Esophagus squamous epithelium (tissue), 5 donors: ENCODE measurements around the gene CTH. TPM values are rescaled to one million over a fixed set of nuclear protein-coding genes. Genes with fewer than 3 reads are reported as not detected.

Experiments used
- DNase-seq: peaks from one replicate; lab custom pipeline; 2025; lab: John Stamatoyannopoulos, UW
- H3K27ac ChIP-seq, 4 donors: fragments of 200-600 bp; sonication (generic); one replicate each; pipeline ENCODE4 v1.5.1; 2016 to 2019; ENCODE audit warnings: mild to moderate bottlenecking in 1 of 4
- H3K27me3 ChIP-seq, 4 donors: fragments of 200-600 bp; sonication (generic); 1 replicate in 3 of 4; 2 replicates in 1 of 4; pipeline versions ENCODE4 v1.5.1 to v1.6.0; 2017 to 2021; ENCODE audit warnings: antibody characterized with exemption in 1 of 4
- H3K36me3 ChIP-seq, 3 donors: fragments of 200-600 bp; sonication (generic); one replicate each; pipeline ENCODE4 v1.5.1; 2016 to 2019
- H3K4me1 ChIP-seq, 3 donors: fragments of 200-600 bp; sonication (generic); one replicate each; pipeline ENCODE4 v1.5.1; 2017 to 2019
- H3K4me3 ChIP-seq, 4 donors: fragments of 200-600 bp; sonication (generic); 1 replicate in 3 of 4; 2 replicates in 1 of 4; pipeline ENCODE4 v1.5.1; 2016 to 2019; ENCODE audit warnings: mild to moderate bottlenecking in 2 of 4, moderate library complexity in 1 of 4
- H3K9me3 ChIP-seq, 3 donors: fragments of 200-600 bp; sonication (generic); one replicate each; pipeline ENCODE4 v1.5.1; 2016 to 2019
- CTCF ChIP-seq, 6 experiments: fragments of 450-650 bp in 4 of 6; fragments of 200-600 bp in 2 of 6; sonication (generic) in 2 of 6; IDR thresholded peaks; one replicate each; pipeline ENCODE4 v1.5.1; 2016 to 2019; ENCODE audit warnings: antibody characterized with exemption in 6 of 6, mild to moderate bottlenecking in 4 of 6, moderate library complexity in 4 of 6
- POLR2A ChIP-seq, 4 donors: fragments of 450-650 bp; IDR thresholded peaks; one replicate each; pipeline ENCODE4 v1.6.1; 2017; ENCODE audit warnings: antibody characterized with exemption in 4 of 4, mild to moderate bottlenecking in 4 of 4, moderate library complexity in 3 of 4
- WGBS, 2 donors: methylation state at CpG; one replicate each; pipeline ENCODE4 v1.1.5; 2018; 5-methylcytosine and 5-hydroxymethylcytosine counted together
- intact Hi-C: fragments of 100-400 bp; cut with DNase I; formaldehyde crosslinking; loops from one replicate; pipeline ENCODE4 v1.15.0; 2022
- total RNA-seq, 4 donors: library from RNA; depleted of rRNA; stranded (reverse); fragments of >200 nt; gene quantifications; one replicate each; pipeline ENCODE4 v1.1.0, GENCODE V29; 2016
- donor health status: DM: yes; HTN: yes; CAD: no.

Gene CTH
- total RNA-seq, 4 donors from 2014 or later = 0.41 to 3.2 (median 1.1) TPM

- no peak for DNase-seq
- no peak overlapping the region for H3K4me3 ChIP-seq
- TF ChIP-seq POLR2A (IDR thresholded peaks at IDR 0.05) (no peak), CTCF (IDR thresholded peaks at IDR 0.05) (no peak)
- peaks cover 0 to 10% (median 0%) of the 10 kb centered on the region in 3 donors for H3K4me1 ChIP-seq
- peaks cover 0 to 42% (median 0%) of the 10 kb centered on the region in 3 donors for H3K36me3 ChIP-seq
- H3K9me3 ChIP-seq = no peaks in the 10 kb centered on the region
- WGBS, 2 donors = 67 to 69% methylated on average over 3 of the region's 3 CpGs
- intact Hi-C loops = no loop called here
- H3K27me3 ChIP-seq = no peaks in the 10 kb centered on the region
- H3K27ac ChIP-seq = no peak overlapping the region
Observed at GRCh38 chr1:70431874-70432273, 20.8 kb downstream of the CTH start.

- Histone ChIP-seq H3K27ac (no peak overlapping the region), H3K9me3 (no peaks in the 10 kb centered on the region), H3K4me1 (peaks cover 0 to 8% (median 0%) of the 10 kb centered on the region in 3 donors), H3K4me3 (no peak overlapping the region), H3K36me3 (peaks cover 0 to 42% (median 0%) of the 10 kb centered on the region in 3 donors), H3K27me3 (no peaks in the 10 kb centered on the region)
- intact Hi-C loops = no loop called here
- no peak for TF ChIP-seq POLR2A (IDR thresholded peaks at IDR 0.05)
- TF ChIP-seq CTCF (IDR thresholded peaks at IDR 0.05) = no peak
- WGBS, 2 donors = 88 to 100% methylated on average over 1 of the region's 1 CpG
- no peak for DNase-seq
Observed at GRCh38 chr1:70434253-70434859, 23.3 kb downstream of the CTH start.

GRCh38 chr1:70436622-70437251, 25.7 kb downstream of the CTH start:
- 73 to 75% methylated on average over 6 of the region's 6 CpGs for WGBS, 2 donors
- H3K4me1 ChIP-seq = no peaks in the 10 kb centered on the region

GRCh38 chr1:70438529-70438928, 27.5 kb downstream of the CTH start:
- 64 to 72% methylated on average over 2 of the region's 2 CpGs for WGBS, 2 donors

More at GRCh38 chr1:70436622-70437251, 25.7 kb downstream of the CTH start:
- Histone ChIP-seq H3K9me3 (no peaks in the 10 kb centered on the region), H3K27ac (peak overlapping the region in 1 of 4 donors; percentile 22), H3K36me3 (peaks cover 0 to 31% (median 0%) of the 10 kb centered on the region in 3 donors), H3K27me3 (no peaks in the 10 kb centered on the region), H3K4me3 (no peak overlapping the region)
- intact Hi-C loops = no loop called here
- no peak for DNase-seq
- TF ChIP-seq POLR2A (IDR thresholded peaks at IDR 0.05) (no peak), CTCF (IDR thresholded peaks at IDR 0.05) (peak in 1 of 6 experiments; percentile 21)

More at GRCh38 chr1:70438529-70438928, 27.5 kb downstream of the CTH start:
- no peak for DNase-seq
- intact Hi-C loops = no loop called here
- H3K36me3 ChIP-seq = peaks cover 0 to 17% (median 0%) of the 10 kb centered on the region in 3 donors
- no peak overlapping the region for H3K4me3 ChIP-seq
- no peaks in the 10 kb centered on the region for H3K9me3 ChIP-seq
- no peak for TF ChIP-seq POLR2A (IDR thresholded peaks at IDR 0.05)
- no peak for TF ChIP-seq CTCF (IDR thresholded peaks at IDR 0.05)
- no peaks in the 10 kb centered on the region for H3K4me1 ChIP-seq
- no peaks in the 10 kb centered on the region for H3K27me3 ChIP-seq
- H3K27ac ChIP-seq = no peak overlapping the region
